ENCODE measurements around the gene TAP2.

Gene TAP2

DNA sequence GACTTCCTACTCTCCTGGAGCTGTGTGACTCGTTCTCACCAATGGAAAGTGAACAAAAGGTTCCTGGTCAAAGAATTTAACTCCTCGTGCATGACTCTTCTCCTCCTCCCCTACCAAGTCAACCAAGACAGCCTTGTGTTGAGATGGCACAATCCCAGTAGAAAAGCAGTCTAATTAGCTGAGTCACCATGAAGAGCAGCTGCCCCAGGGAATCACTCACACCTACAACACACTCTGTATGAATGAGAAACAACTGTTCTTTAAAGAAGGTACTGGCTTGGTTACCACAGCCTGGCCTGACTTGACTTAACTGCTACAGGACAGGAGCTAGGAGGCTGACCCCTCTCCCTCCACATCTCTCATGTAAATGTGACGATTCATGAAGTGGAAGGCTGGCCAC lies 18.8 kb downstream of the TAP2 start:
- Histone ChIP-seq H3K9me3 (no peaks in the 10 kb centered on the region), H3K4me1 (no peaks in the 10 kb centered on the region), H3K4me3 (ENCODE audit: low read depth, low read length) (no peak overlapping the region), H3K36me3 (no peaks in the 10 kb centered on the region), H3K27me3 (peaks cover 26% of the 10 kb centered on the region)
- DNase-seq, result no peak
- no peak for TF ChIP-seq CTCF (IDR thresholded peaks at IDR 0.05; ENCODE audit: low read depth, low read length)

- H3K36me3 ChIP-seq, result no peaks in the 10 kb centered on the region
- peaks cover 35% of the 10 kb centered on the region for H3K27me3 ChIP-seq
- no peak overlapping the region for H3K4me3 ChIP-seq (ENCODE audit: low read depth, low read length)
- no peak for TF ChIP-seq CTCF (IDR thresholded peaks at IDR 0.05; ENCODE audit: low read depth, low read length)
- no peak for DNase-seq
- no peaks in the 10 kb centered on the region for H3K4me1 ChIP-seq
- H3K9me3 ChIP-seq, result no peaks in the 10 kb centered on the region
These were observed 19.7 kb downstream of the TAP2 start for GRCh38 chr6:32818867-32819266.

- Histone ChIP-seq H3K27me3 (peaks cover 49% of the 10 kb centered on the region), H3K36me3 (no peaks in the 10 kb centered on the region), H3K4me1 (no peaks in the 10 kb centered on the region), H3K9me3 (no peaks in the 10 kb centered on the region), H3K4me3 (ENCODE audit: low read depth, low read length) (no peak within 1 kb of the TSS)
- no peak for DNase-seq
- TF ChIP-seq CTCF (IDR thresholded peaks at IDR 0.05; ENCODE audit: low read depth, low read length), result no peak
These were observed 21.8 kb downstream of the TAP2 start, which contains the start of gene HLA-DOB for GRCh38 chr6:32816746-32817204. HLA-DOB (minus strand) TSS chr6:32817002; CDS start chr6:32816951, 51 bp downstream.

DNA sequence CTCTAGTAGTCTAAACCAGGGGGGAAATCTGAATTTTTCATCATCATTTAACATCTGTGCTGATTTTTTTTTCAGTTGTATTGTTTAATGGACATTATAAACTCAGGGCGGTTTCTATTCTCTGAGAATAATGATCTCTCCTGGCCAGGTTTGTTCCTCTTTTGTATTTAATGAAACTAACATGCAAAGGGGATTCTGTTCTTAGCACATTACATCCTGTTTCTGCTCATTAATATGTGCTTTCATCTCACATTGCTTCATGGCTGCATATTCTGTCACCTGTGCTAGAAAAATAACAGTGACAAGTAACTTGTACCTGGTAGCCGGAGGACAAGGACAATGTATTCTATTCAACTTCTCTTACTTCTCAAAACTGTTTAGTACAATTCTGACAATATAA lies 22.5 kb downstream of the TAP2 start:
- Histone ChIP-seq H3K9me3 (no peaks in the 10 kb centered on the region), H3K36me3 (no peaks in the 10 kb centered on the region), H3K4me3 (ENCODE audit: low read depth, low read length) (no peak overlapping the region), H3K27me3 (peaks cover 45% of the 10 kb centered on the region), H3K4me1 (no peaks in the 10 kb centered on the region)
- no peak for DNase-seq
- no peak for TF ChIP-seq CTCF (IDR thresholded peaks at IDR 0.05; ENCODE audit: low read depth, low read length)

- no peaks in the 10 kb centered on the region for H3K4me1 ChIP-seq
- H3K4me3 ChIP-seq (ENCODE audit: low read depth, low read length), result no peak overlapping the region
- TF ChIP-seq CTCF (IDR thresholded peaks at IDR 0.05; ENCODE audit: low read depth, low read length), result no peak
These were observed 23.4 kb downstream of the TAP2 start for GRCh38 chr6:32815115-32815514.

DNA sequence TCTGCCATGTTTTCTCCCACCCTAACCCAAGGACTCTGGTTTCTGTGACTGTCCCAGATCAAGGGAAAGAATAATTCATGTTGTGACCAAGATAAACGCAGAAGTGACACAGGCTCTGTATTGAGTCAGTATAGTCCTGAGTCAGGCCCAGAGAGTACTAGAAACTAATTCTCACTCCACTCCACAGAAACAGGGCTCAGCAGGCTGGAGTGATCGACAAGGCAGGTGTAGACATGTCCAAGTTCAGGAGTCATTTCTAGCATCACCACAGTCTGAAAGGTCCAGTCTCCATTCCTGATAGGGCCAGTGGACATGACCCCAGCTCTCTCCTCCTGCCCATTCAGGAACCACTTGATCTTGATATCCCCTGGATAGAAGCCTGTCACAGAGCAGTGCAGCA lies 24.4 kb downstream of the TAP2 start:
- DNase-seq, result no peak
- H3K4me1 ChIP-seq, result no peaks in the 10 kb centered on the region
- no peaks in the 10 kb centered on the region for H3K9me3 ChIP-seq
- H3K4me3 ChIP-seq (ENCODE audit: low read depth, low read length), result no peak overlapping the region
- no peak for TF ChIP-seq CTCF (IDR thresholded peaks at IDR 0.05; ENCODE audit: low read depth, low read length)
- no peaks in the 10 kb centered on the region for H3K36me3 ChIP-seq
- peaks cover 45% of the 10 kb centered on the region for H3K27me3 ChIP-seq

More at GRCh38 chr6:32815115-32815514, 23.4 kb downstream of the TAP2 start:
- DNase-seq, result no peak
- Histone ChIP-seq H3K27me3 (peaks cover 45% of the 10 kb centered on the region), H3K9me3 (no peaks in the 10 kb centered on the region), H3K36me3 (no peaks in the 10 kb centered on the region)
